GM19324 (cell line): ENCODE data around the gene NKAPL.
"Not testable (repeated sequence)": the region's sequence is repeated elsewhere in the genome, so short reads cannot be mapped to it uniquely, and the experiment has no call there.

Experiments used
- ATAC-seq: cut with Tn5 transposase; IDR thresholded peaks from one replicate; pipeline ENCODE4 v1.9.1; 2021; ENCODE audit warnings: mild to moderate bottlenecking, moderate library complexity; ENCODE audit not compliant: unreplicated experiment, low FRiP score

Gene NKAPL

GRCh38 chr6:28291573-28291972 is 32.5 kb downstream of the NKAPL start:
- no peak for ATAC-seq

GRCh38 chr6:28295326-28295725 is 36.2 kb downstream of the NKAPL start:
- no peak for ATAC-seq

GRCh38 chr6:28296520-28297060 is 37.5 kb downstream of the NKAPL start:
- ATAC-seq: no peak

GRCh38 chr6:28303570-28303969 is 44.5 kb downstream of the NKAPL start:
- ATAC-seq: peak; percentile 56

GRCh38 chr6:28306363-28306762 is 47.3 kb downstream of the NKAPL start:
- not testable (repeated sequence) for ATAC-seq
